Measurements from ENCODE around the gene NOTCH4.
"Not testable (repeated sequence)": the region's sequence is repeated elsewhere in the genome, so short reads cannot be mapped to it uniquely, and the experiment has no call there.

Gene NOTCH4

GRCh38 chr6:32223258-32224235 lies at the start of gene NOTCH4:
Gene NOTCH4 (minus strand): TSS chr6:32224067. CDS start chr6:32223928, 139 bp downstream.
- Histone ChIP-seq H3K4me2 (ENCODE audit: low read depth, low read length) (no peak within 1 kb of the TSS), H3K27ac (ENCODE audit: low read length) (no peak within 1 kb of the TSS), H3K4me3 (ENCODE audit: low read length) (no peak within 1 kb of the TSS), H3K27me3 (replicated peaks; ENCODE audit: insufficient read depth, low read length) (peaks cover 21% of the 10 kb centered on the region), H3K4me1 (ENCODE audit: low read length) (no peaks in the 10 kb centered on the region), H4K20me1 (ENCODE audit: insufficient read depth, low read length) (no peaks in the 10 kb centered on the region), H3F3A (ENCODE audit: insufficient read depth, low read length) (no peaks in the 10 kb centered on the region), H3K9me3 (replicated peaks; ENCODE audit: insufficient read depth, low read length) (no peaks in the 10 kb centered on the region), H3K9ac (ENCODE audit: low read length) (no peak within 1 kb of the TSS), H3K36me3 (replicated peaks; ENCODE audit: insufficient read depth, low read length) (no peaks in the 10 kb centered on the region), H3K9me2 (replicated peaks; ENCODE audit: insufficient read depth, low read length) (no peaks in the 10 kb centered on the region), H2AFZ (ENCODE audit: low read length) (no peak within 1 kb of the TSS), H3K79me2 (ENCODE audit: low read length) (no peaks in the 10 kb centered on the region)
- TF ChIP-seq EZH2phosphoT487 (IDR thresholded peaks at IDR 0.05; ENCODE audit: low read length) (no peak), EZH2 (optimal IDR thresholded peaks at IDR 0.05; ENCODE audit: low read depth, low read length) (no peak), CTCF (IDR thresholded peaks at IDR 0.05; ENCODE audit: low read length) (no peak)
- no peak for DNase-seq

- H3K27me3 ChIP-seq (replicated peaks; ENCODE audit: insufficient read depth, low read length), result no peaks in the 10 kb centered on the region
- H3K27ac ChIP-seq (ENCODE audit: low read length), result no peak overlapping the region; the same call in 1 of the 2 replicates
- peaks cover 10% of the 10 kb centered on the region for H3K4me1 ChIP-seq (ENCODE audit: low read length)
- H3K9me2 ChIP-seq (replicated peaks; ENCODE audit: insufficient read depth, low read length), result no peaks in the 10 kb centered on the region
- no peak overlapping the region for H3K4me3 ChIP-seq (ENCODE audit: low read length)
- H3F3A ChIP-seq (ENCODE audit: insufficient read depth, low read length), result peaks cover 7% of the 10 kb centered on the region
- H3K36me3 ChIP-seq (replicated peaks; ENCODE audit: insufficient read depth, low read length), result no peaks in the 10 kb centered on the region
- H3K4me2 ChIP-seq (ENCODE audit: low read depth, low read length), result peak overlapping the region; percentile 40
- DNase-seq, result peak; percentile 74
- H4K20me1 ChIP-seq (ENCODE audit: insufficient read depth, low read length), result no peaks in the 10 kb centered on the region
- H3K9me3 ChIP-seq (replicated peaks; ENCODE audit: insufficient read depth, low read length), result no peaks in the 10 kb centered on the region
- no peak for TF ChIP-seq EZH2 (optimal IDR thresholded peaks at IDR 0.05; ENCODE audit: low read depth, low read length)
- TF ChIP-seq EZH2phosphoT487 (IDR thresholded peaks at IDR 0.05; ENCODE audit: low read length), result no peak
- TF ChIP-seq CTCF (IDR thresholded peaks at IDR 0.05; ENCODE audit: low read length), result no peak
- H3K9ac ChIP-seq (ENCODE audit: low read length), result no peak overlapping the region
- H2AFZ ChIP-seq (ENCODE audit: low read length), result no peak overlapping the region
- H3K79me2 ChIP-seq (ENCODE audit: low read length), result no peaks in the 10 kb centered on the region
Observed at GRCh38 chr6:32271429-32271828, 47.6 kb upstream of the NOTCH4 start.

GRCh38 chr6:32268459-32268858 lies 44.6 kb upstream of the NOTCH4 start:
- H3K27ac ChIP-seq (ENCODE audit: low read length); H2AFZ ChIP-seq (ENCODE audit: low read length); H3K4me1 ChIP-seq (ENCODE audit: low read length); H3F3A ChIP-seq (ENCODE audit: insufficient read depth, low read length); H3K9ac ChIP-seq (ENCODE audit: low read length); H3K4me2 ChIP-seq (ENCODE audit: low read depth, low read length); H3K9me3 ChIP-seq (replicated peaks; ENCODE audit: insufficient read depth, low read length); H3K9me2 ChIP-seq (replicated peaks; ENCODE audit: insufficient read depth, low read length); DNase-seq; H3K36me3 ChIP-seq (replicated peaks; ENCODE audit: insufficient read depth, low read length); H3K27me3 ChIP-seq (replicated peaks; ENCODE audit: insufficient read depth, low read length); H4K20me1 ChIP-seq (ENCODE audit: insufficient read depth, low read length); H3K4me3 ChIP-seq (ENCODE audit: low read length); H3K79me2 ChIP-seq (ENCODE audit: low read length): not testable (repeated sequence)

GRCh38 chr6:32267035-32267434 lies 43.2 kb upstream of the NOTCH4 start:
- Histone ChIP-seq H3K79me2 (ENCODE audit: low read length) (no peaks in the 10 kb centered on the region), H3K9me3 (replicated peaks; ENCODE audit: insufficient read depth, low read length) (no peaks in the 10 kb centered on the region)
- DNase-seq, result no peak

GRCh38 chr6:32257262-32257661 lies 33.4 kb upstream of the NOTCH4 start:
- not testable (repeated sequence) for H3K79me2 ChIP-seq (ENCODE audit: low read length); H3K9me2 ChIP-seq (replicated peaks; ENCODE audit: insufficient read depth, low read length); H2AFZ ChIP-seq (ENCODE audit: low read length); H3K9ac ChIP-seq (ENCODE audit: low read length); H3K4me2 ChIP-seq (ENCODE audit: low read depth, low read length); H3K36me3 ChIP-seq (replicated peaks; ENCODE audit: insufficient read depth, low read length); H4K20me1 ChIP-seq (ENCODE audit: insufficient read depth, low read length); H3K9me3 ChIP-seq (replicated peaks; ENCODE audit: insufficient read depth, low read length); H3K4me1 ChIP-seq (ENCODE audit: low read length); H3K27ac ChIP-seq (ENCODE audit: low read length); DNase-seq; H3K4me3 ChIP-seq (ENCODE audit: low read length)
- H3F3A ChIP-seq (ENCODE audit: insufficient read depth, low read length), result peaks cover 15% of the 10 kb centered on the region
- peaks cover 61% of the 10 kb centered on the region for H3K27me3 ChIP-seq (replicated peaks; ENCODE audit: insufficient read depth, low read length)

More at GRCh38 chr6:32267035-32267434, 43.2 kb upstream of the NOTCH4 start:
- no peaks in the 10 kb centered on the region for H3K9me2 ChIP-seq (replicated peaks; ENCODE audit: insufficient read depth, low read length)
- H3K4me2 ChIP-seq (ENCODE audit: low read depth, low read length), result no peak overlapping the region
- H3F3A ChIP-seq (ENCODE audit: insufficient read depth, low read length), result peaks cover 7% of the 10 kb centered on the region
- TF ChIP-seq EZH2 (optimal IDR thresholded peaks at IDR 0.05; ENCODE audit: low read depth, low read length), result no peak
- TF ChIP-seq CTCF (IDR thresholded peaks at IDR 0.05; ENCODE audit: low read length), result no peak
- no peaks in the 10 kb centered on the region for H3K36me3 ChIP-seq (replicated peaks; ENCODE audit: insufficient read depth, low read length)
- H3K4me3 ChIP-seq (ENCODE audit: low read length), result no peak overlapping the region
- no peaks in the 10 kb centered on the region for H4K20me1 ChIP-seq (ENCODE audit: insufficient read depth, low read length)
- H3K9ac ChIP-seq (ENCODE audit: low read length), result no peak overlapping the region
- H2AFZ ChIP-seq (ENCODE audit: low read length), result no peak overlapping the region
- H3K4me1 ChIP-seq (ENCODE audit: low read length), result peaks cover 7% of the 10 kb centered on the region
- H3K27me3 ChIP-seq (replicated peaks; ENCODE audit: insufficient read depth, low read length), result peaks cover 16% of the 10 kb centered on the region
- no peak overlapping the region for H3K27ac ChIP-seq (ENCODE audit: low read length)

Data from MM.1S (cell line).